A172 (cell line): ENCODE measurements around the gene APOL2. TPM values are rescaled to one million over a fixed set of nuclear protein-coding genes. Genes with fewer than 3 reads are reported as not detected.
"Not testable (repeated sequence)": the region's sequence is repeated elsewhere in the genome, so short reads cannot be mapped to it uniquely, and the experiment has no call there.

ENCODE experiments used
- DNase-seq: peaks from one replicate; pipeline ENCODE4 v3.0.0-alpha.2; 2015; ENCODE audit warnings: low spot score
- total RNA-seq: library from RNA; depleted of rRNA; stranded (reverse); fragments of >200 nt; shearing (Covaris generic); gene quantifications from 2 replicates; pipeline ENCODE4 v1.2.3, GENCODE V29; 2014

Gene APOL2
- total RNA-seq, 1 experiment from 2014 or later = 46.9 TPM

DNA sequence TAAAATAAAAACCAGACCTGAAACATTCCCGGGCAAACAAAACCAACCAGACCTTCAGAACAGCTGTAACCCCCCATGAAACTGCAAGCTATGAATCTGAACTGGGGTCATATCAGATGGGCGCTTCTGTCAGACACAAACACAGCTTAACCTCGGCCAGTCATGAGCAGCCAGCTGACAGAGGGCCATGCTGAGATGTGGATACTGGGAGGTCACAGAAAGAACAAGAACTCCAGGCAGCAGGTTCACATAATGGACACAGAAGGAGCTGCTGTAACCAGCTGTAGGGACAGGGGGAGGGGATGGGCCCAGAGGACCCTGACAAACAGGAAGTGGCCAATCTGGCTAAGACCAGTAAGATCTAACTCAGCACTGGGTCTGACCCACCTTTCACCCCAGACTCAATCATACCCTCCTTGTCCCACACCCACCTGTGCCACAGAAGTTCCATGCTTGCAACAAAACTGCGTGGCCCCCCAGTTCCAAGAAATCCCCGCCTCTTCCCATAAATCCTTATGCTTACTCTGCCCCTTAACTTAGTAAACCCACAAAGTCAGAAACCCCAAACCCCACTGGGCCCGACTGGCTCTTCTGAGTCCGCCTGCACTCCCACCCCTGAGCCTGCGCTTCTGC is 41.7 kb downstream of the APOL2 start:
- DNase-seq = peak; percentile 4

DNA sequence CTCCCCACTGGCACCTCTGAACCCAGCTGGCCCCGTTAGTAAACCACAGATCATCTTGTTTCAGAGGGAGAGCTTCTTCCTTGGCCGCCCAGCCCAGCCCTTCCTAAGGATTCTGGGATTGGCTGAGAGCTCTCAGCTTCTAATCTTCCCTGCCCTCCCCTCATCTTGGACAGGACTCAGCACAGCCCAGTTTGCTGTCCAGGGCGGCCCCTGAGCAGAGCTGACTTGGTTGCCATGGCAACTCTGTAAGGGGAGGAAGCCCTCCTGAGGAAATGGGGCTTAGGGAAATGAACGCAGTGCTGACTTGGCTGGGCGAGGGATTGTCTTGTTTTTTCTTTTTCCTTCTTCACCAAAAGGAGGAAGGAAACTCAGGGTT is 42.3 kb downstream of the APOL2 start:
- peak; percentile 2 for DNase-seq

DNA sequence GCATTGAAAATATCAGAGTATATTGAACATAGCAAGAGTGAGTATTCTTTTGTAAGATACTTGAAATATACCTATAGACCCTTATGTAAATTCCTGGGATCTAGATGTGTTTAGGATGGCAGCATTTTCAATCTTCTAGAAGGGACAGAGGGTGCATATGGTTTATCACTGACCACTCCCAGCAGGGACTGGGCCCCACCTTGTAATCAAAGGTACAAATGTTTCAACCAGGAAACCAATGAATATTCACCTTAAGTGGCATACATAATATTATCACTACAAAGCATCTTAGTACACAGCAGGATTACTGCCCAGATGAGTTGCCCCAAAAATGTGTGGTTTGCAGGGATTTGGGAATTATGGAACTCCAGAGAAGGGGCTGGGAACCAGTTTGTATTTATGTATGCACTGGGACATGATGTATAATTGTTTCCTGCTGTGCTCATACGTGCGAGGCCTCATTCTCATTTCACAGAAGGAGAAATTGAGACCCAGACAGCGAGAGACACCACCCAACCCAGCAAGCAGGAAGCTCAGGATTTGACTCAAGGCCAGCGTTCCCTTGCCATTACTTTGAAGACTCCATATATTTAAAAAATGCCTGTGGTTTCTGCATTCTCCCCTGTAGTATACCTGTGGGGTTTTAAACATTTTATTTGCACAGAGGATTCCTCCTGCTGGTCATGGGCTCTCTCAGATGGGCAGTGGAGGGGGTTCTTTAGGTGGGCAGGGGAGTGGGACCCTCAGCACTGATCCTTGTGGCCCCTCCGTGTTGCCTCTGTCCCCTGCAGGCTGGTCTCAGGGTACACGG is 42.9 kb downstream of the APOL2 start:
- DNase-seq = no peak

DNA sequence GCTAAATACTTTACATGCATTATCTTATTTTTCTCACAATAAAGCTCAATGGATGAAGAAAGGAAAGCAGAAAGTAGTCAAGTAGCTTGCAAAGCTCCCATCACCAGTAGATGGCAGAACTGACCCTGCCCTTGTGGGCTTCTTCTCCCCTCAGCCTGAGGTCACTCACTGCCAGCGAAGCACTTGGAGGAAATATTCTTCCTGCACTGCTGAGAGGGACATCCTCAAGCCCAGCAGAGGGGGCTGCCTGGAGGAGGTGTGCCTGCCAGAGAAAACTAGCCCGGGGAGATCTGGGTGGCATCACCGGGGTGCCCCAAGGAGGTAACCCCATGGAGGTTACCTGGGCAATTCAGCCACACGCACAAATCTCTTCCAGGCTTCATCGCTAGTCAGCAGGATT is 44.4 kb downstream of the APOL2 start:
- DNase-seq = peak; percentile 54

DNA sequence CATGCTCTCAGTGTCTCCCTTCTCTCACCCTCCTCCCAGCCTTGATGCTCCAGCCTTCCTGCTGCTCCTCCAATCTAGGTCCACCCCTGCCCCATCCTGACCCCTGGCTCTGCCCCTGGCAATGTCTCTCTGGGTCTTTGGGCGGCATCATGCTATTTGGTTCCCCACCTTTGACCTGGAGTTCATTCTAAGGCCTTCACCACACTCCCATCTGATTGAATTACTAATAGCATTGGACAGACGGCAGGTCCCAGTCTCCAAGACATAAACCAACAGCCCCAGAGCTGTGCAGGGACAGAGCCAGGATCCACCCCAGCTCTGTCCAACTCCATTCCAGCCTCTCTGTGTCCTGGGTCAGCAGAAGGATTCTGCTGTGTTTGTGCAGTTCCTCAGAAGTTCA is 44.9 kb downstream of the APOL2 start:
- DNase-seq = no peak

DNA sequence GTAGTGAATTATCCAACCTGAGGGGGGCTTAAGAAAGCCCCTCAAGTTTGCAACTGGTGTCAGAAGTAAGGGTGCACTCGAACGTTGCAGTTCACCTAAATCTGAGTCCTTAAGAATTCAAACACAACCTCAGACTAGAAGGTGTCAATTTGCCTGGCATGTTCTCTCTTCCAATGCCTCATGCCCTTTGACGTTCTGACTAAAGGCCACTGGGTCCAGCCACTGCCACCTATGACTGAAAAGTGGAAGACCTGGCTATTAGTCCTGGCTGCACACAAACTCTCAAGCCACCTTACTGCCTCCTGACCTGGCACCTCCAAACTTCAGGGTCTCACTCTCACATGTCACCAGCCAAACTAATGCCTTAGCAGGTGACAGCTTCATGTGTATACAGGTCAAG is 45.8 kb downstream of the APOL2 start:
- DNase-seq = no peak

DNA sequence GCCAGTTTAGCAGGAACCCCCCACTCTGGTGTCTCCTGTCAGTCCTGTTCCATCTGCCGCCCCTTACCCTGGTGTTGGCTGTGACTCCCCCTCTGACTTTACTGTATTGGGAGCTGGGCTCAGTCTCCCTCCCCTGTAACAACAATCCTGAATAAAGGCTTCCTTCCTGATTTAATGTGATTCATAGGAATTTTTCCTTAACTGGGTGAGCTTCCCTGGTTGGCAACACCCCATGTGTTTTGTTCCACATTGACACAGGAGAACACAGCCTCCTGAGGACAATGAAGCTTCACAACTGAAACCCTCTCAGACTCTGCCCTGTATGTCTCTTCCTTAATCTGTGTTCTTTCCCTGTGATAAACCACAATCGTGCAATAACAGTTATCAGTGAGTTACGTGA is 46.2 kb downstream of the APOL2 start:
- DNase-seq = no peak

DNA sequence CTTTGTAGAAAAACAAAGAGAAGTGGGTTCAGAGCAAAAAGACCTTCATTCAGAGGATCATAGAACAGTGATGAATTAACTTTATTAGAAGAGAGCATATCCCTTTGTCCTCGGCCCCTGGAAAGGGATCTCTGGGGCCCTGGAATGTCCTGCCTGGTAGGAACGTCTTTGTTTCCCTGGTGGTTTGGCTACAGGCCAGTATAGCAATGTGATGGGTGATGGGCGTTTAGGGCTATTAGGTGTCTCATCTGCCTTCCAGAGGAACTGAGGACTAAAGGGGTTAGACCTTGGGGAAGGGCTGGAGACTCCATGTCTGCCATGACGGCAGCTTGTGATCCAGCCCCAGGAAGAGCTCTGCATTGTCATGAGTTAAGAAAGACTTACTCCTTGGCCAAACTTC is 46.8 kb downstream of the APOL2 start:
- no peak for DNase-seq

DNA sequence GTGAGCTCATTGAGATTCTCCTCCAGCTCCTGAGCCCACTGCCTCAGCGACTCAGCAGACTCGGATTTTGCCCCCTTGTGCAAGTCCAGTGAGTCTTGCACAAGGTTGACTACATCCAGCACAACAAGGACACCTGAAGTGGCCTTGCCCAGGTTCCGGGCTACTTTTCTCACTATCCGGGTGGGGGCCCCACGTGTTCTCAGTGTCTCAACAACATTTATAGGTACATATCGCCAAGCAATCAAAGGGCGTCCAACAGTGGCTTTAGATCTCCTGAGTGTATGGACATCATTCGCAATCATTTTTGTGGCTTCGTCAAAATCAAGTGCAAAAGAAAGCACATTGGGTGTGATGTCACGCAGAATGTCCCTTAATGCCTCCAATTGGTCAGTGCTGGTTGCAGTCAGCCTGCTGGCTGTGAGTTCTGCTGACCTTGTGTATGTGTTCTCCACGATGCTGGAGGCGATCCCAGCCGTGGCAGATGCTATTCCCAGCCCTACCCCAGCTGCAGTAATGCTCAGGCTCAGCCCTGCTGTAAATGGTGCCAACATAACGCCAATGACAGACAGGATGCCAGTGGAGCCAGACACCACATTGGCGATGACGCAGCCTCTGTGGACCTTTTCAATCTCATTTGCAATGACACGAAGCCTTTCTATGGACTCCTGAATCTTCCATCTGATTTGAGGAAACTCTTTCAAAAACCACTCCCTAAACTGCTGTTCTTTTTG is 48.1 kb downstream of the APOL2 start:
- DNase-seq = no peak

DNA sequence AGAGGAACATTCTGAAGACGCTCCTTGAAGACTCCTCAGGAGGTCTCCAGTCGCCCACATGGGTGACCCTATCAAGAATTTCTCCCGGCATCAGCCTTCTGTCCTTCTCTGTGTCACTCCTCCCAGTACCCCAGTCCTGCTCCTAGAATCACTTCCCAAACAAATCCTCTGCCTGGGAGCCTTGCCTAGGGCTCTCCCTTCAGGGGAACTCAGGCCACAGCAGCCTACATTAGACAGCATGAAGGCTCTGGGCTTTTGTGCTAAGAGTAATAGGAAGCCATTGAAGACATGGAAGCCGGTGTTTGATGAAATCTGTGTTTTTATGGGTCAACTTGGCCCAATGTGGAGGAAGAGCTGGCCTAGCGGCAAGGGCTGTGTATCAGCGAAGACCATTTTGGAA is 51.5 kb downstream of the APOL2 start:
- not testable (repeated sequence) for DNase-seq

DNA sequence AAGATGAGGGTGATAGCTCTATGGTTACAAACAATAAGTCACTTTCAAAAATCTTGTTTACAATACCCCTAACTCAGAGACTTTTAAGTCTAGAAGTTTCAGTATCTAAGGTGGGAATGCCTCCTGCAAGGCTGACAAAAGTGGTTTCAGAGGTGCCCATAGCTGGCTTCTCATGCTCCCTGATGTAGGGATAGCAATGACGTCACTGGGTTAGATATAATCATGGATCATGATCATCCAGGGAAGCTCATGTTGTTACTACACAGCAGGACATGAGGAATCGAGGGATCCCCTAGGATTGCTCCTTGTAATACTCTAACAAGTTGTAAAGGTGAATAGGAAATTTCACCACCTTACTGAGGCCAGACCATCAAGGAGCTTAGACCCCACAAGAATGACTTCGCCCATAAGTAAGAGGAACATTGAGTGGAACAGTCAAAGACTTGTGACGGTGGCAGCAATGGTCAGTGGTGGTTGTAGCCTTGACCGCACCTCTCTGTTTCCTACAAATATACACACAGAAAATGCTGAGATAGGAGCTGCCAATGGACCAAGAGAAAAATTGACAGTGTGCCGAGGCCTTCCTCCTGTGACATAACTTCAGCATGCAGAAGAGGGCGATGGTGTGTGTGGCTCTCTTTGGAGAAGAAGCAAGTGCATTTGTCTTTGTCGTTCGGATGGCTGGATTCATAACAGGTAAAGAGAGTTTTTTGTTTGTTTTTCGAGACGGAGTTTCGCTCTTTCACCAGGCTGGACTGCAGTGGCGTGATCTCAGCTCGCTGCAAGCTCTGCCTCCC is 53.3 kb downstream of the APOL2 start:
- DNase-seq = no peak

DNA sequence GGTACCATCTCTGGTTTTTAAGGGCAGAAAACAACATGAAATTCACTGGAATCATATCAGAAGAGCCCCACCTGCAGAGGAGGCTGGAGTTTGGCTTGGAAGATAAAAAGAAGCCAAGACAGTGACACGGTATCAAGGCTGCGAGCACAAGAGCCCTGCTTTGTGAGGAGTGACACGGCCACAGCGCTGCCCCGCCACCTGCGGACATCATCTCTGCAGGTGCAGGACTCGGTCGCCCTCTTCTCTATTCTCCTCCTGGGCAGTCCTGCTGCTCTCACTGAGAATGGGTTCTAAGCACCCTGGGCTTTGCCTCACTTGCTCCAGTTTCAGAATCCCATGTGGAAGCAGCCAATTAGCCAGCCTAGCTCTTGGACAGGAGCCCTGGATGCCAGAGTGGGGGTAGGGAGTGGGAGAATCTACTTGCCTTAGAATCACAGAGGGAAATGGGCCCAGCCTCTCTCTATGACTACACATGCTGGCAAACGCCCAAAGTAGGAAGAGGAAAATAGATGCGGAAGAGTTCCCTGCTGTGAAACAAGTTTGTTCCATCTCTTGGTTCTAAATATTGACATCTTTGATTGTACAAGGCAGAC is 54.8 kb downstream of the APOL2 start:
- DNase-seq = no peak

DNA sequence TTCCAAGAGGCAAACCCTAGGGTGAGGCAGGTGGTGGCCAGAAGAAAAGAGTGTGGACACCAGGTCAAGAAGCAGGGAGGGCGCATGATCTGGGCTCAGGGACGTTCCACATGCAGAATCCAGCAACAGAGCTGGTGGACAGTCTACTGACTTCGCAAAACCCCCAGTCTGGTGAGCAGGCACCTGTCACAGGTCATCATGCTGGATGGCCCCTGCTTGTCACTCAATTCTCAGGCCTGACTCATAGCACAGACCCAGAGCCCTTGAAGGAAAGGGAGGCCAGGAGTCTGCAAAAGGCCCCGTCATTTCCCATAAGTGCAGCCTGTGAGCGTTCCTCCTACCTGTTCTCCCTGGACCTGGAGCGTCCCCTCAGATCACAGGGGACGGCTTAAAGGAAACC is 55.9 kb downstream of the APOL2 start:
- no peak for DNase-seq

DNA sequence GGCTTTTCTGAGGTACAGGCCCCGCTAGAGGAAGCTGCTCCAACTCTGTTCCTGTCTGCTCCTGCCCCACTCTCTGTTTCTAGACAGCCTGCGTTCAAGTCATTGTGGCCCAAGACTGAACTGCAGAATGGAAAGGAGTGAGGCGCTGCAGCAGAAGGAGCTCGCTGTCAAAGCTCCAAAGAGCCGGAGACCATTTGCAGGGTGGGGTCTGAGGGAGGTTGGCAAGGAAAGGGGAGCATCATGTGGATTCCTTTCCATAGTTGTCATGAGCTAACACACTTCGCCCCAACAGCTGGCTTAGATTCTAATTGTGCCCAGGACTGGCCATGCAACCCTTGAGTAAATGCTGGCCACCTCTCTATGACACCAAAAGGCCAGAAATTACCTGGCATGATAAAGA is 56.5 kb downstream of the APOL2 start:
- no peak for DNase-seq

DNA sequence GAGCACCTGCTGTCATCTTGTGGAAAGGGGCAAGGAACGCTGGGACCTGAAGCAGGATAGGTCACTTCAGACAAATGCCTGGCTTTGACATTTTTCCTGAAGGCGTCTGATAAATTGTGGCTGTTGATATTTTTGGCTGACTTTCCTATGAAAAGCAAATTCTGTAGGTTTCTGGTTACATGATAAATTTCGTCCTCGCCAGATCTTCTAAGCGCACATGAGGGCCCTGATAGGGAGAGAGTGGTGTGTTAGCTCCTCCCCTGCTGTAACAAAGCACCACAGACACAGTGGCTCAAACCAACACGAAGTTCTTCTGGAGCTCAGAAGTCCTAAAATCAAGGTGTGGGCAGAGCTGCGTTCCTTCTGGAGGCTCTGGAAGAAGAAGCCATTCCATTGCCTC is 57.3 kb downstream of the APOL2 start:
- DNase-seq = no peak

DNA sequence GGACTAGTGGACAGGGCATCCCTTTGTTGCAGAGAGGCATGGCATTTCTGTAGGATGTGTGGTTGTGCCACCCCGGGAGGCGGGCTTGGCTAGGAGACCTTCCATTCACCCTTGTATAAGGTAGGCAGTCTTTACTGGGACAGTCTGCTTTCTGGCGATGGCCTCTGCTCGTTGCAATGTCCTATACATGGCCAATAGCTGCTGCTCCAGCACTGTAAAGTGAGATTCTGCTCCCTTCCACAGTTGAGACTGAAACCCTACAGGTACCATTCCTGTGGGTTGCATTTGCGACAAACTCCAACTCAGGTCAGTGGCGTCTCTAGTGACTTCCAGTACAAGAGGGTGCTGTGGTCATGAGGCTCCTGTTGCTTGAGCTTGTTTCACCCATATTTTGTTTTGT is 58.4 kb downstream of the APOL2 start:
- DNase-seq = no peak

DNA sequence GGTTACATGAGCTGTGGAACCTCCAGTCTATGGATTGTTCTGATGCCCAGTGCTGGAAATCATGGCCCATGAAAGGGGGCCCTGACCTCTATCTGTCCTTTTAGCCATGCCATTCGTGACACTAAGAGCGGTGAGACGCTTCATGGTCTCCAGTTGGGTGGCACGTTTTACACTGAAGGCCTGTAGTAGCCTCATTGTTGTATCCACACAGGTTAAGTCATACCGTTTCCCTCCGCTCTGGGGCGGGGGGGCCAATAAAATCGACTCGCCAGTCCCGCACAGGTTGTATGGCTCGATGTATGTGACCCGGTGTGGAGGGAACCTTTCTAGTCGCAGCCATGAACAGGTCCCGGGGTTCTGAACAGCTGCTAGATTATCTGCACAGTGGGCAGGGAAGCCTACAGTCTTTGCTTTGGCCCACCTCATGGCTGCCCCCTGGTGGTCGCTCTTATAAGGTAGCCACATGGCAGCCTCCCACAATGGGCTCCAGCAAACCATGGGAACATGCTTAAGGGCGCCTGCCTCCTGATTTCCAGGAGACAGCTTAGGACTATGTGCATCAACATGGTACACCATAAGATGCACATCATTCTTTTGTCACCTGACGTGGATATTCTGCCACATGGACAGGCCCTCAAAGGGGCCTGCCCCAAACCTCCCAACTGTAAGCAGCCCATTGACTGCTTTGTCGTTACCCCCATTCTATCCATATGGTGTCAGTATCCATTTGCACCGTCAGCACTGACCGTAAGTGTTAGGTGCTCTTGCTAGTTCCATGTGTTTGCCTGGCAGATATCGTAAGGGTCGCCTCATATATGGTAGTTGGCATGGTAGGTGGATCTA is 59.1 kb downstream of the APOL2 start:
- peak; percentile 41 for DNase-seq

DNA sequence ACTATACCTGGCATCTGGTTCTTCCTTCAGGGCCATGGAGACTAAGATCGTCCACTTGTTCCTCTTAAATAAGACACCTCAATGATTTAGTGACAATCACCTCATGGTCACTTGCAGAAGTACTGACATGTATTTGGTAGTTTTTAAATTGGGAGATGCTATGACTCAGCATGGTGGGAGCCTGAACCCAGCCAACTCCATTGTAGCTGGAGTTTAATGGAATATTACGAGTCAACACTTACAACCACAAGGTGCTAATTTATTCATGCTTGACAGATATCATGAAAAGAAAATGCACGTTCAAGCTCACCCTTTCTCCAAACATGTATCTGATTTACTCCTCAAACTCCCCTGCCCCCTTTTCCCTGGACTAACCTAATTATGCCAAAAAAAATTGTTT is 62.2 kb downstream of the APOL2 start:
- DNase-seq = no peak
